Activated CD8-positive, alpha-beta memory T cell treated with anti-CD3 and anti-CD28 coated beads, Interleukin-2, amount 50 U/mL, for 1 hour (primary cell): ENCODE measurements around the gene PNMA6E.
"Not testable (repeated sequence)": the region's sequence is repeated elsewhere in the genome, so short reads cannot be mapped to it uniquely, and the experiment has no call there.

Experiments used
- DNase-seq: peaks from one replicate; pipeline ENCODE4 v3.0.0-alpha.2; 2020; ENCODE audit errors: extremely low read depth

Gene PNMA6E

GRCh38 chrX:153384973-153385372, 16.2 kb downstream of the PNMA6E start:
- not testable (repeated sequence) for DNase-seq

GRCh38 chrX:153384390-153384789, 16.8 kb downstream of the PNMA6E start:
- DNase-seq, result no peak

GRCh38 chrX:153382563-153383482, 18.3 kb downstream of the PNMA6E start:
- no peak for DNase-seq

- no peak for DNase-seq
Observed at GRCh38 chrX:153381684-153382532, 19.2 kb downstream of the PNMA6E start.

GRCh38 chrX:153380691-153381090, 20.5 kb downstream of the PNMA6E start:
- DNase-seq, result no peak

GRCh38 chrX:153379971-153380581, 21.1 kb downstream of the PNMA6E start:
- DNase-seq, result no peak

GRCh38 chrX:153379508-153379907, 21.6 kb downstream of the PNMA6E start:
- DNase-seq, result no peak

GRCh38 chrX:153378607-153379006, 22.5 kb downstream of the PNMA6E start:
- no peak for DNase-seq

GRCh38 chrX:153377727-153378126, 23.4 kb downstream of the PNMA6E start:
- no peak for DNase-seq

- no peak for DNase-seq
Observed at GRCh38 chrX:153375571-153375970, 25.6 kb downstream of the PNMA6E start.

GRCh38 chrX:153374426-153374825, 26.7 kb downstream of the PNMA6E start:
- DNase-seq, result no peak

GRCh38 chrX:153372949-153373348, 28.2 kb downstream of the PNMA6E start:
- no peak for DNase-seq

GRCh38 chrX:153371256-153371655, 29.9 kb downstream of the PNMA6E start:
- no peak for DNase-seq

GRCh38 chrX:153370293-153371055, 30.7 kb downstream of the PNMA6E start:
- DNase-seq, result no peak

GRCh38 chrX:153366878-153367538, 34.1 kb downstream of the PNMA6E start:
- no peak for DNase-seq

- DNase-seq, result no peak
Observed at GRCh38 chrX:153366119-153366518, 35.0 kb downstream of the PNMA6E start.

GRCh38 chrX:153365670-153366069, 35.5 kb downstream of the PNMA6E start:
- DNase-seq, result no peak

- no peak for DNase-seq
Observed at GRCh38 chrX:153361781-153362397, 39.3 kb downstream of the PNMA6E start.

GRCh38 chrX:153357877-153358276, 43.3 kb downstream of the PNMA6E start:
- no peak for DNase-seq

- no peak for DNase-seq
Observed at GRCh38 chrX:153353416-153353815, 47.7 kb downstream of the PNMA6E start.
